Measurements from ENCODE around the gene CDC14C. TPM values are rescaled to one million over a fixed set of nuclear protein-coding genes. Genes with fewer than 3 reads are reported as not detected.
A peak's percentile ranks its signal among the peaks of the same experiment; 100 is the strongest.

Gene CDC14C
- total and polyA plus RNA-seq, 7 donors = not detected

GRCh38 chr7:48931481-48931880 lies 7.1 kb downstream of the CDC14C start:
- intact Hi-C loops (cut with DNase I) = no loop called here
- Histone ChIP-seq H3K4me1 (peaks cover 0 to under 1% (median 0%) of the 10 kb centered on the region in 4 donors), H3K9me3 (no peaks in the 10 kb centered on the region), H3K27me3 (no peaks in the 10 kb centered on the region), H3K4me3 (no peak overlapping the region), H3K27ac (no peak overlapping the region), H3K36me3 (no peaks in the 10 kb centered on the region)
- TF ChIP-seq CTCF (IDR thresholded peaks at IDR 0.05) (no peak), POLR2A (IDR thresholded peaks at IDR 0.05) (no peak), POLR2AphosphoS5 (IDR thresholded peaks at IDR 0.05) (no peak)
- DNase-seq = no peak
- WGBS, 2 donors = 95 to 99% methylated on average over 2 of the region's 2 CpGs

DNA sequence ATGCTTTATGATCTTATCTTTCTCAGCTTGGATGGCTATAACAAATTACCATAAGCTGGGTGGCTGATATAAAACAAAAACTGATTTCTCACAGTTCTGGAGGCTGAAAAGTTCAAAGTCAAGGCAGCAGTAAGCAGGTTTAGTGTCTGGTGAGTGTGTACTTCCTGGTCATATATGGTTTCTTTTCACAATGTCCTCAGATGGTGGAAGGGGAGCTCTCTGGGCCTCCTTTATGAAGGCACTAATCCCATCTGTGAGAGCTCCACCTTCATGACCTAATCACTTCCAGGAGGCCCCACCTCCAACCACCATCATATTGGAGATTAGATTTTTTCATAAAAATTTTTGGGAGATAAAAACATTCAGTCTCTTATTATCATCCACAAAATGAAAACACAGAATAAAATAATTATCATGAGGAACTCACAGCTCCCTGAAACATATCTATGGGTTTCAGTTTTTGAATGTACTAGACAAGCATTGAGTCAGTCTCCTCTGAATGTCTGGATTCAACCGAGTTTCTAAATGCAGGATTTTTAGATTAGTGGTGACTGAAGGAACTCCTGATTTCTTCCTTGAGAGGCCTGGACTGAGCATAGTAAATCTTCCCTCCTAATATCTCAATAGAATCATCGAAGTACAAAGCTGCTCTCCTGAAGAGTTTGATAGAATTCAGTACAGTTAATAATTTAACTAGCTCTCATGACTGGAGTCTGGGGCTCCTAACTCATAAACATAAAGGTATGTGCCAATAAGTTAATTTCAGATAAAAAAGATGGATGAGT lies 8.0 kb downstream of the CDC14C start:
- Histone ChIP-seq H3K27me3 (no peaks in the 10 kb centered on the region), H3K9me3 (no peaks in the 10 kb centered on the region), H3K36me3 (no peaks in the 10 kb centered on the region), H3K4me1 (peaks cover 0 to 5% (median 0%) of the 10 kb centered on the region in 4 donors), H3K27ac (no peak overlapping the region), H3K4me3 (no peak overlapping the region)
- no peak for TF ChIP-seq EP300 (IDR thresholded peaks at IDR 0.05)
- no peak for TF ChIP-seq CTCF (IDR thresholded peaks at IDR 0.05)
- no peak for TF ChIP-seq POLR2AphosphoS5 (IDR thresholded peaks at IDR 0.05)
- no peak for TF ChIP-seq POLR2A (IDR thresholded peaks at IDR 0.05)
- 72 to 86% methylated on average over 2 of the region's 2 CpGs for WGBS, 2 donors
- intact Hi-C loops (cut with DNase I) = no loop called here
- DNase-seq = no peak

GRCh38 chr7:48933549-48934085 lies 9.3 kb downstream of the CDC14C start:
- no peak for TF ChIP-seq POLR2A (IDR thresholded peaks at IDR 0.05)
- TF ChIP-seq EP300 (IDR thresholded peaks at IDR 0.05) = no peak
- no peak for TF ChIP-seq CTCF (IDR thresholded peaks at IDR 0.05)
- no peak for TF ChIP-seq POLR2AphosphoS5 (IDR thresholded peaks at IDR 0.05)

GRCh38 chr7:48938539-48939295 lies 14.4 kb downstream of the CDC14C start:
- intact Hi-C loops (cut with DNase I) = no loop called here
- Histone ChIP-seq H3K27ac (peak overlapping the region in 1 of 4 donors; percentile 20), H3K4me1 (peaks cover 0 to 12% (median 7%) of the 10 kb centered on the region in 4 donors), H3K36me3 (no peaks in the 10 kb centered on the region), H3K4me3 (no peak overlapping the region), H3K9me3 (no peaks in the 10 kb centered on the region), H3K27me3 (no peaks in the 10 kb centered on the region)
- TF ChIP-seq POLR2A (IDR thresholded peaks at IDR 0.05) (no peak), POLR2AphosphoS5 (IDR thresholded peaks at IDR 0.05) (no peak)
- no peak for DNase-seq
- 81 to 82% methylated on average over 4 of the region's 4 CpGs for WGBS, 2 donors

More at GRCh38 chr7:48933549-48934085, 9.3 kb downstream of the CDC14C start:
- DNase-seq = no peak
- Histone ChIP-seq H3K27me3 (no peaks in the 10 kb centered on the region), H3K36me3 (no peaks in the 10 kb centered on the region), H3K27ac (no peak overlapping the region), H3K4me1 (peaks cover 0 to 5% (median 2%) of the 10 kb centered on the region in 4 donors), H3K4me3 (no peak overlapping the region), H3K9me3 (no peaks in the 10 kb centered on the region)
- intact Hi-C loops (cut with DNase I) = no loop called here
- WGBS, 2 donors = 70 to 81% methylated on average over 3 of the region's 3 CpGs

All from sigmoid colon (tissue), 7 donors.